Measurements from ENCODE around the gene EMP2.

The EMP2 gene

DNA sequence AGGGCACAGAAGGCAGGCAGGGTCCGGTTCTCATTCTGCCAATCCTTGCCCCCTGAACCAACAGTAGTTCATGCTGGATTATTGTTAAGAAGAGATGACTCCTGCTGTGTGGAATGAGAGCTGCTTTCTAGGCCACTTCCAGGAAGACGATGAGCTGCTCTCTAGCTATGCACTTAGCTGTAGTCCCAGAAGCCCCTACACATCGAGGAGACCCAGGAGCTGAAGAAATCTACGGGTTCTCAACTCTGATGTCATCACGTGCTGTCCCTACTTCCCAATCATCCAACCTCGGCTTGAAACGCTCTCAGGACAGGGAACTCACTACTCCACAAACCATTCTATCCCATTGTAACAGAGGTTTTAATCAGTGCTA, 29.0 kb upstream of the EMP2 start:
- no CpG with 5 or more reads among the region's 7 CpGs for WGBS (ENCODE audit: insufficient coverage, insufficient read length)
- no peaks in the 10 kb centered on the region; the same call in 1 of the 2 replicates for H3K4me1 ChIP-seq (ENCODE audit: control insufficient read depth, insufficient read depth, low read length)
- no peaks in the 10 kb centered on the region for H3K27me3 ChIP-seq (ENCODE audit: control insufficient read depth, insufficient read depth, low read length)
- no peak overlapping the region for H3K27ac ChIP-seq (ENCODE audit: low read length)
- H3K36me3 ChIP-seq (ENCODE audit: control insufficient read depth, insufficient read depth, low read length) = no peaks in the 10 kb centered on the region
- H3K4me3 ChIP-seq (ENCODE audit: low read length) = no peak overlapping the region
- no peak for DNase-seq (ENCODE audit: low read depth, low spot score)
- H3K9me3 ChIP-seq (ENCODE audit: control insufficient read depth, insufficient read depth, low read length) = no peaks in the 10 kb centered on the region

DNA sequence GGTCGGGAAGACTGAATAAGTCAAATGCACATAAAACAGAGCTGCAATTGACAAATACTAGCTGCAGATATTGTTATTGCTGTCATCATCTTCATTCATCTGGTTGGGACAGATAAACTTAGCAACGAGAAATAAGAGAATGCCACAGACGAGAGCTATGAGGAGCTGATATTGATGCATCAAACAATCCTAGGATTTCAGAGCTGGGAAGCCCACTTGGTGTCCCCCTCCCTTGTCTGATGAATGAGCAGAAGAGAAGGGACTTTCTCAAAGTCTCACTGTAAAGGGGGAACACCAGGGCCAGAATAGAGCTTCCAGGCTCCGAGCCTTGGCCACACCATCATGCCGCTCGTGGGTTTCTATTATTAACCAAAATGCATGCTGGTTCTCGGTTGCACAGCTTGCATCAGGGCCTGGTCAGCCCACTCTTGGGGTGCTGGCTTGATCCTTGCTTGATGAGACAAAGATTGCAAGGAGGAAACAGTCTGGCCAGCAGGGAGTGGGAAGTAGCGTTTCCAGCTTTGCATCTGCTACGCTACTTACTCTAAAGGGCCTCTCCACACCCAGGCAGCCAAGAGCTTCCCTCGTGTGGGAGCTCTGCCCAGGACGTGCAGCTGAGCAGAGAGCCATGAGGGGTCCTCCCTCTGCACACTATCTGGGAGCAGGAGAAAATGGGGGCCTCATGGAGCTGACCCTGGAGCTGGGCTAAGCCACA, 28.4 kb upstream of the EMP2 start:
- Histone ChIP-seq H3K4me3 (ENCODE audit: low read length) (no peak overlapping the region), H3K36me3 (ENCODE audit: control insufficient read depth, insufficient read depth, low read length) (no peaks in the 10 kb centered on the region), H3K4me1 (ENCODE audit: control insufficient read depth, insufficient read depth, low read length) (no peaks in the 10 kb centered on the region; the same call in 1 of the 2 replicates), H3K27ac (ENCODE audit: low read length) (no peak overlapping the region), H3K27me3 (ENCODE audit: control insufficient read depth, insufficient read depth, low read length) (no peaks in the 10 kb centered on the region), H3K9me3 (ENCODE audit: control insufficient read depth, insufficient read depth, low read length) (no peaks in the 10 kb centered on the region)
- WGBS (ENCODE audit: insufficient coverage, insufficient read length) = no CpG with 5 or more reads among the region's 11 CpGs
- no peak for DNase-seq (ENCODE audit: low read depth, low spot score)

- no peaks in the 10 kb centered on the region for H3K9me3 ChIP-seq (ENCODE audit: control insufficient read depth, insufficient read depth, low read length)
- WGBS (ENCODE audit: insufficient coverage, insufficient read length) = no CpG with 5 or more reads among the region's 3 CpGs
- DNase-seq (ENCODE audit: low read depth, low spot score) = no peak
- H3K36me3 ChIP-seq (ENCODE audit: control insufficient read depth, insufficient read depth, low read length) = no peaks in the 10 kb centered on the region
- H3K4me3 ChIP-seq (ENCODE audit: low read length) = no peak overlapping the region
- H3K27ac ChIP-seq (ENCODE audit: low read length) = no peak overlapping the region
- peaks cover under 1% of the 10 kb centered on the region; the same call in 1 of the 2 replicates for H3K4me1 ChIP-seq (ENCODE audit: control insufficient read depth, insufficient read depth, low read length)
- no peaks in the 10 kb centered on the region for H3K27me3 ChIP-seq (ENCODE audit: control insufficient read depth, insufficient read depth, low read length)
Observed at GRCh38 chr16:10607157-10607556, 26.8 kb upstream of the EMP2 start.

- no peaks in the 10 kb centered on the region for H3K27me3 ChIP-seq (ENCODE audit: control insufficient read depth, insufficient read depth, low read length)
- H3K27ac ChIP-seq (ENCODE audit: low read length) = no peak overlapping the region
- no peak for DNase-seq (ENCODE audit: low read depth, low spot score)
- no CpG with 5 or more reads among the region's 6 CpGs for WGBS (ENCODE audit: insufficient coverage, insufficient read length)
- peaks cover 3% of the 10 kb centered on the region; the same call in 1 of the 2 replicates for H3K4me1 ChIP-seq (ENCODE audit: control insufficient read depth, insufficient read depth, low read length)
- H3K9me3 ChIP-seq (ENCODE audit: control insufficient read depth, insufficient read depth, low read length) = no peaks in the 10 kb centered on the region
- H3K36me3 ChIP-seq (ENCODE audit: control insufficient read depth, insufficient read depth, low read length) = no peaks in the 10 kb centered on the region
- H3K4me3 ChIP-seq (ENCODE audit: low read length) = no peak overlapping the region
Observed at GRCh38 chr16:10606607-10607006, 26.2 kb upstream of the EMP2 start.

GRCh38 chr16:10605636-10606035, 25.2 kb upstream of the EMP2 start:
- no CpG with 5 or more reads among the region's 3 CpGs for WGBS (ENCODE audit: insufficient coverage, insufficient read length)
- H3K27me3 ChIP-seq (ENCODE audit: control insufficient read depth, insufficient read depth, low read length) = no peaks in the 10 kb centered on the region
- no peak overlapping the region for H3K4me3 ChIP-seq (ENCODE audit: low read length)
- H3K9me3 ChIP-seq (ENCODE audit: control insufficient read depth, insufficient read depth, low read length) = no peaks in the 10 kb centered on the region
- DNase-seq (ENCODE audit: low read depth, low spot score) = no peak
- H3K36me3 ChIP-seq (ENCODE audit: control insufficient read depth, insufficient read depth, low read length) = no peaks in the 10 kb centered on the region
- no peak overlapping the region for H3K27ac ChIP-seq (ENCODE audit: low read length)
- peaks cover 3% of the 10 kb centered on the region; the same call in 1 of the 2 replicates for H3K4me1 ChIP-seq (ENCODE audit: control insufficient read depth, insufficient read depth, low read length)

GRCh38 chr16:10601444-10602408, 21.3 kb upstream of the EMP2 start:
- no peaks in the 10 kb centered on the region for H3K36me3 ChIP-seq (ENCODE audit: control insufficient read depth, insufficient read depth, low read length)
- no peak overlapping the region for H3K4me3 ChIP-seq (ENCODE audit: low read length)
- DNase-seq (ENCODE audit: low read depth, low spot score) = no peak
- no peaks in the 10 kb centered on the region for H3K9me3 ChIP-seq (ENCODE audit: control insufficient read depth, insufficient read depth, low read length)
- H3K27ac ChIP-seq (ENCODE audit: low read length) = no peak overlapping the region
- peaks cover 3% of the 10 kb centered on the region; the same call in 1 of the 2 replicates for H3K4me1 ChIP-seq (ENCODE audit: control insufficient read depth, insufficient read depth, low read length)
- no CpG with 5 or more reads among the region's 13 CpGs for WGBS (ENCODE audit: insufficient coverage, insufficient read length)
- no peaks in the 10 kb centered on the region for H3K27me3 ChIP-seq (ENCODE audit: control insufficient read depth, insufficient read depth, low read length)

- Histone ChIP-seq H3K4me1 (ENCODE audit: control insufficient read depth, insufficient read depth, low read length) (0 out of 2 replicates have a peak, but pooled peaks cover 3% of the 10 kb centered on the region), H3K27ac (ENCODE audit: low read length) (no peak overlapping the region), H3K36me3 (ENCODE audit: control insufficient read depth, insufficient read depth, low read length) (no peaks in the 10 kb centered on the region), H3K4me3 (ENCODE audit: low read length) (no peak overlapping the region), H3K27me3 (ENCODE audit: control insufficient read depth, insufficient read depth, low read length) (no peaks in the 10 kb centered on the region), H3K9me3 (ENCODE audit: control insufficient read depth, insufficient read depth, low read length) (no peaks in the 10 kb centered on the region)
- DNase-seq (ENCODE audit: low read depth, low spot score) = no peak
- WGBS (ENCODE audit: insufficient coverage, insufficient read length) = no CpG with 5 or more reads among the region's 12 CpGs
Observed at GRCh38 chr16:10600782-10601443, 20.5 kb upstream of the EMP2 start.

DNA sequence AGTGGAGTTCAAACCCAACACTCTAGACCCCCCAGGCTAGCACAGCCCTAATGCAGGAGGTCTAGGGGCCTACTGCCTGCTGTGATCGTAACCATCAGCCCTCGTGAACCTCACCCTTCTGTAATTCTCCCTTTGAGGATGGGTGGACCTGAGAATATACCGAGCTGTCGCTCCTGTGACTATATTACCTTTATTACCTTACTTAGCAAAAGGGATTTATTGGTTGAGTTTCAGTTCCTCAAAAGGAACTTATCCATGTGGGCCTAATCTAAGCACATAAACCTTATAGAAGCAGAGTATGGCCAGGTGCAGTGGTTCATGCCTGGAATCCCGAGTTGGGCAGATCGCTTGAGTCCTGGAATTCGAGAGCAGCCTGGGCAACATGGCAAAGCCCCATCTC, 19.2 kb upstream of the EMP2 start:
- no CpG with 5 or more reads among the region's 7 CpGs for WGBS (ENCODE audit: insufficient coverage, insufficient read length)
- Histone ChIP-seq H3K27ac (ENCODE audit: low read length) (no peak overlapping the region), H3K9me3 (ENCODE audit: control insufficient read depth, insufficient read depth, low read length) (no peaks in the 10 kb centered on the region), H3K4me1 (ENCODE audit: control insufficient read depth, insufficient read depth, low read length) (0 out of 2 replicates have a peak, but pooled peaks cover 3% of the 10 kb centered on the region), H3K27me3 (ENCODE audit: control insufficient read depth, insufficient read depth, low read length) (no peaks in the 10 kb centered on the region), H3K36me3 (ENCODE audit: control insufficient read depth, insufficient read depth, low read length) (no peaks in the 10 kb centered on the region), H3K4me3 (ENCODE audit: low read length) (no peak overlapping the region)
- DNase-seq (ENCODE audit: low read depth, low spot score) = no peak

DNA sequence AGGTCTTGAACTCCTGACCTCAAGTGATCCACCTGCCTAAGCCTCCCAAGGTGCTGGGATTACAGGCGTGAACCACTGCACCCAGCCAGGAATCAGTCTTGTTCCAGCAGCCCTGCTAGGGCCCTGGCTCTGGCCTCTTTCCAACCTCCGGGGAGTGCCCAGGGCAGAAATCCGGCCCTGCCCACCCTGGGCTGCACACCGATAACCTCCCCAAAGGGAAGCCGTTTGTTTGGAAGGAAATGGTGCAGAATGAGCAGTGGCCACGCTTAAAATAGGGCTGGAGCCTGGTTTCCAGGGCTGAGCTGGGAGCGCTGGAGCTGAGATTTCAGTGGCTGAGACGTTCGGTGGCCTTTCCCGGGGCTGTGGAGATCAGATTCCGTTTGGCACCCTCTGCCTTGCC, 17.8 kb upstream of the EMP2 start:
- DNase-seq (ENCODE audit: low read depth, low spot score) = no peak
- no CpG with 5 or more reads among the region's 11 CpGs for WGBS (ENCODE audit: insufficient coverage, insufficient read length)
- 0 out of 2 replicates have a peak, but pooled peaks cover 3% of the 10 kb centered on the region for H3K4me1 ChIP-seq (ENCODE audit: control insufficient read depth, insufficient read depth, low read length)

GRCh38 chr16:10597187-10597601, 16.8 kb upstream of the EMP2 start:
- no CpG with 5 or more reads among the region's 3 CpGs for WGBS (ENCODE audit: insufficient coverage, insufficient read length)
- no peak overlapping the region for H3K4me3 ChIP-seq (ENCODE audit: low read length)
- H3K36me3 ChIP-seq (ENCODE audit: control insufficient read depth, insufficient read depth, low read length) = no peaks in the 10 kb centered on the region
- H3K4me1 ChIP-seq (ENCODE audit: control insufficient read depth, insufficient read depth, low read length) = 0 out of 2 replicates have a peak, but pooled peaks cover 3% of the 10 kb centered on the region
- no peak for DNase-seq (ENCODE audit: low read depth, low spot score)
- H3K9me3 ChIP-seq (ENCODE audit: control insufficient read depth, insufficient read depth, low read length) = no peaks in the 10 kb centered on the region
- H3K27me3 ChIP-seq (ENCODE audit: control insufficient read depth, insufficient read depth, low read length) = no peaks in the 10 kb centered on the region
- H3K27ac ChIP-seq (ENCODE audit: low read length) = no peak overlapping the region

More for the DNA sequence above, 17.8 kb upstream of the EMP2 start:
- H3K9me3 ChIP-seq (ENCODE audit: control insufficient read depth, insufficient read depth, low read length) = no peaks in the 10 kb centered on the region
- H3K36me3 ChIP-seq (ENCODE audit: control insufficient read depth, insufficient read depth, low read length) = no peaks in the 10 kb centered on the region
- H3K4me3 ChIP-seq (ENCODE audit: low read length) = no peak overlapping the region
- H3K27ac ChIP-seq (ENCODE audit: low read length) = no peak overlapping the region
- no peaks in the 10 kb centered on the region for H3K27me3 ChIP-seq (ENCODE audit: control insufficient read depth, insufficient read depth, low read length)

Measured in iPS DF 6.9 (cell line).